Coronary artery (tissue), 2 donors: ENCODE results near the gene CRHR1.
A peak's percentile ranks its signal among the peaks of the same experiment; 100 is the strongest.

Experiments used
- DNase-seq: peaks from one replicate; pipeline ENCODE4 v3.0.0-alpha.2; 2017; ENCODE audit warnings: low spot score
- H3K27ac ChIP-seq, 2 donors: fragments of 200-600 bp; sonication (generic); one replicate each; pipeline ENCODE4 v1.5.1; 2016 to 2019
- H3K4me3 ChIP-seq: fragments of 200-600 bp; sonication (generic); 2 replicates; pipeline ENCODE4 v1.5.1; 2016; ENCODE audit warnings: mild to moderate bottlenecking, moderate library complexity
- TF ChIP-seq, protein P1 (sequence below): fragments of 200-600 bp; sonication (generic); IDR thresholded peaks from one replicate; pipeline ENCODE4 v1.5.1; 2019; ENCODE audit warnings: antibody characterized with exemption

The CRHR1 gene

GRCh38 chr17:45849536-45849990 lies 65.4 kb downstream of the CRHR1 start:
- no peak overlapping the region for H3K4me3 ChIP-seq
- H3K27ac ChIP-seq: no peak overlapping the region

DNA sequence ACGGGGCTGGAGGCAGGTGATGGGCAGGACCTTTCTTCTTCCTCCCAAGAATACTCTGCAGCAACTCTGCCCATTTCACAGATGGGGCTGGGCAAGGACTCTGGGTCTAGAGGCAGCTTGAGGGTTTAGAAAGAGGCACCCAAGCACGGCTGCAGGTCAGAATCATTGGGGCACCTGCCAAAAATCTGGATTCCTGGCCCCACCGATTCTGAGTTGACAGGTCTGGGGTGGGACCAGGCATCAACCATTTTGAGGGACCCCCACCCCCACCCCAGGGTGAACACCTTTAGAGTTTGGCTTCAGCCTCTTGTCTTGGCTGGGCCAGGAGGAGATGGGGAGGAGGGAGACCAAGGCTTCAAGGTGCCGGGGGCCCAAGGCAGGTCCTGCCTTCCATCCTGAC lies 65.9 kb downstream of the CRHR1 start:
- TF ChIP-seq, protein P1, sequence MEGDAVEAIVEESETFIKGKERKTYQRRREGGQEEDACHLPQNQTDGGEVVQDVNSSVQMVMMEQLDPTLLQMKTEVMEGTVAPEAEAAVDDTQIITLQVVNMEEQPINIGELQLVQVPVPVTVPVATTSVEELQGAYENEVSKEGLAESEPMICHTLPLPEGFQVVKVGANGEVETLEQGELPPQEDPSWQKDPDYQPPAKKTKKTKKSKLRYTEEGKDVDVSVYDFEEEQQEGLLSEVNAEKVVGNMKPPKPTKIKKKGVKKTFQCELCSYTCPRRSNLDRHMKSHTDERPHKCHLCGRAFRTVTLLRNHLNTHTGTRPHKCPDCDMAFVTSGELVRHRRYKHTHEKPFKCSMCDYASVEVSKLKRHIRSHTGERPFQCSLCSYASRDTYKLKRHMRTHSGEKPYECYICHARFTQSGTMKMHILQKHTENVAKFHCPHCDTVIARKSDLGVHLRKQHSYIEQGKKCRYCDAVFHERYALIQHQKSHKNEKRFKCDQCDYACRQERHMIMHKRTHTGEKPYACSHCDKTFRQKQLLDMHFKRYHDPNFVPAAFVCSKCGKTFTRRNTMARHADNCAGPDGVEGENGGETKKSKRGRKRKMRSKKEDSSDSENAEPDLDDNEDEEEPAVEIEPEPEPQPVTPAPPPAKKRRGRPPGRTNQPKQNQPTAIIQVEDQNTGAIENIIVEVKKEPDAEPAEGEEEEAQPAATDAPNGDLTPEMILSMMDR: no peak
- no peak overlapping the region for H3K4me3 ChIP-seq
- no peak overlapping the region for H3K27ac ChIP-seq
- no peak for DNase-seq

More at GRCh38 chr17:45849536-45849990, 65.4 kb downstream of the CRHR1 start:
- DNase-seq: no peak
- TF ChIP-seq, protein P1: no peak

DNA sequence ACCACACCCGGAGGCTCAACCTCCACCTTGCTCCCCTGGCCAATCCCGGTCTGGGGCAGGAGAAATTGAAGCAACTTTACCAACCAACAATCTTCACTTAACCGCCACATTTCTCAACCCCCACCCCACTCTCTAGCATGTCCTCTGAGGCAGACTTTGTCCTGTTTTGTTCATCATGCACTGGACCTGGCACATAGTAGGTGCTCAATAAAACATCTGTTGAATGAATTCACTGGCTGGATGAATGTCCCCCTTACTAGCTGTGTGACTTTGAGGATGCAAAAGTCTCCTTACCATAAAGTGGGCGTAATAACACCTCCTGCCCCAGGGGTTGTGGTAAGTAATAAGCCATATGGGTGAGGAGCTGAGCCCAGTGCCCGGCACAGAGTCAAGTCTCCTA lies 66.3 kb downstream of the CRHR1 start:
- TF ChIP-seq, protein P1: no peak
- no peak for DNase-seq
- no peak overlapping the region for H3K27ac ChIP-seq
- H3K4me3 ChIP-seq: no peak overlapping the region

DNA sequence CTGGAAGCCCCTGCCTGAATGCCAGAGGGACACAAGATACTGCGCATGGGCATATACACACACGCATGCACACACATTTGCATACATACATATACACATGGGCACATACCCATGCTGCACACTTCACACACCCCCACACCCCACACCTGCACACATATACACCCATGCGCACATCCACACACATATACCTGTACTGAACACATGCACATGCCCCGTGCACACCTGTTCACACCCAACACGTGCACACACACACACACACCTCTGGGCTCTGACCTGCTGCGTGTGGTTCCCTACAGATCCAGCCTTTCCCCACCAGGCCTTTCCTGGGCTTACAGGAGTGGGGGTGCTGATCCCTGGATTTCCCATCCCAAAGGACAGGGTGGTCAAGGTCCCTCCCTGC lies 66.9 kb downstream of the CRHR1 start:
- Histone ChIP-seq H3K27ac (no peak overlapping the region), H3K4me3 (no peak overlapping the region)
- TF ChIP-seq, protein P1: no peak
- no peak for DNase-seq

DNA sequence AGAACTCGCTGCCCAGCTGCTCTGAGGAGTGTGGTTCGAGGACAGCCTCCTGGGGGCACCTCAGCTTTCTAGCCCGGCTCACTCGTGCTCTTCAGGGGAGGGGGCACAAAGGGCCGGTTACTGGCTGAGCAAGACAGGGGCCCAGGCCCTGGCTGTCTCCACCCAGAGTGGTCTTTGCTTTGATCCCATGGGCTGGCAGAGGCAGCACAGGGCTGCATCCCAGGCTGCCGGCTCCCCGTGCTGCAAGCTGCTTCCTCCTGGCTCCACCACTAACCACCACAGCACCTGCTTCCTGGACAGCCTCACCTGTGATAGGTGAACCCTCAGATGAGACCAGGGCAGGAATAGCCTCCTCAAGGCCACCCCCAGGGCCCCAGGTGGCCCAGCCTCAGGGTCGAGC lies 67.3 kb downstream of the CRHR1 start:
- DNase-seq: no peak
- H3K27ac ChIP-seq: no peak overlapping the region
- no peak overlapping the region for H3K4me3 ChIP-seq
- TF ChIP-seq, protein P1: no peak

DNA sequence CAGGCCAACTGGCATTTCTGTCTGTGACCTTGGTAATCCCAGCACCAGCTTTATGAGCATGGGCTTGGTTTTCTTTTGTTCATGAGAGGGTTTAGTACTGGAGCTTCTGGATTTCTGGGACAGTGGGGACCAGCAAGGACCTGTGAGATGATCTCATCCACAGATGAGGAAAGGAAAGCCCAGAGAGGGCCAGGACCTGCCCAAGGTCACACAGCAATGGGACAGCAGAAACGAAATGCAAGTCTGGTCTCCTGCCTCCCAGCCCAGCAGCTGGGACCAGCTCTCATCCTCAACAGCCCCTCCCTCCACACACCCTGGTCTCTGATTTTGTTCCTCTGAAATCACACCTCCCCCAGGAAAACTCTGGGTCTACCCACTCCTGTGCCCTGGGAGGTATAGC lies 67.8 kb downstream of the CRHR1 start:
- H3K27ac ChIP-seq: no peak overlapping the region
- no peak for DNase-seq
- TF ChIP-seq, protein P1: no peak

DNA sequence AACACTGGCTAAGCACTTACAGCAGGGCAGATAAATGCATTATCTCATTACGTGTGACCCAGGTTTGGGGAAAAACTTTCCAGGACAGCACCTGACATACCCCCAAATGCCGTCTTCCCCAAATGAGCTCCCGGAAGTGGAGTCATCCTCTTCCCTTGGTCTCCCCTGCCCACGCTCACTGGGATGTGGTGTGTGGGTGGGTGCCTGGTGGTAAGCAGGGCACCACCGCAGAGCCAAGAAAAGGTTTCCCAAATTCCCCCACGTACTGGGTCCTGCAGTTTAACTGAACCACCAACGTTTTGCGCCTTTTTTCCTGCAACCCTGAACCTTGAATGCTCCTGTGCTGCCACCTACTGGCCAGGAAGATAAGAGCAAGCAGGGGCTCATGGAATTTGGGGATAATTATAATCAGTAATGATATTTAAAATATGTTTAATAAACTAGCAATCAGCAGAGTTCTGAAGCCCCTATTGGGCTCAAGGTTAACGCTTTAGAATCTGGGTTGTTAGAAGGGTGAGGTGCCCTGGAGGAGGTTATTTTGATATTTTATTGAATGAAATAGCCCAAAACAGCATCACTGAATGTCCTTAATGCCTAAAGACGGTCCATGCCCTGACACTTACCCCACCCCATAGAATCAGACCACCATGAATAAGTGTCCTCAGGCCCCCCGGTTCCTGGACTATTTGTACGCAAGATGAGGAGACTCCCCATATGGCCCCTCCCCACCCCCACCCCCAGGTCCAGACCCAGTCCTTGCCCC lies 68.6 kb downstream of the CRHR1 start:
- Histone ChIP-seq H3K27ac (no peak overlapping the region), H3K4me3 (no peak overlapping the region)
- no peak for DNase-seq
- TF ChIP-seq, protein P1: peak; percentile 77

More for the DNA sequence above, 67.8 kb downstream of the CRHR1 start:
- H3K4me3 ChIP-seq: no peak overlapping the region
